HG03060 (cell line): ENCODE results near the gene LINGO3.

Experiments used
- ATAC-seq: cut with Tn5 transposase; IDR thresholded peaks from one replicate; pipeline ENCODE4 v1.9.1; 2021; ENCODE audit warnings: low read depth, moderate number of reproducible peaks; ENCODE audit not compliant: unreplicated experiment

The LINGO3 gene

DNA sequence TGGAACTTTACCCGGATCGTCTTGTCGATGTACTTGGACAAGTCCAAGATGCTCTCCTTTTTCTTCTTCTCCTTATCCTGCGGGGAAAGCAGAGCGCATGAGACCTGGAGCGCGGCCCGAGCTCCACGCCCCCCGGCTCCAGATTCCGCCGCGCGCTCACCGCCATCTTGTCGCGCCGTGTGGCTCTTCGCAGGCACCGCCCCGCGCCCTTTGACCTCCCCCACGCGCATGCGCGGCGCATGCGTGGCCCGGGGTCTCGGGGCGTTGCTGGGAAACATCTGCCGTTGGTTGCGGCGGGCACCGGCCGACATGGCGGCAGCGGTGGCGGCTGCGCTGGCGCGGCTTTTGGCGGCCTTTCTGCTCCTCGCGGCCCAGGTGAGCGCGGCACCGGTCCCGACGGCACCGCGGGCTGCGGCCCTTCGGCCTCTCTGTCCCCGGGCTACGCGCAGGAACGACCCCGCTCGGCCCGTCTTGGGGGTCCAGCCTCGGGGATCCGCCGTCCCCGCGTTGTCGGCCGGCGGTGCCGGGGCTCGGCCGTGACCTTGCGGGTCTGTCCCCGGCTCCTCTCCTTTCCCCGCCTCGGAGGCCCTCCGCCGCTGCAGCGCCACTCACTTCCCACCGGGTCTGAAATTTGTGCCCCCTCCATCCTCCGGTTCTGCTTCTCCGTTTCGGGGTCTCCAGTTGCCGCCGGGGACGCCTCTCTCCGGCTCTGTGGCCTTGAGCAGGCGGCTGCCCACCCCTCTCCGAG lies 20.6 kb upstream of the LINGO3 start, which contains the start of the genes LSM7 and SPPL2B:
Gene LSM7, minus strand, starts transcription at position 186 of the 748 bp plus-strand sequence. Its CDS starts 20 bp downstream, at position 166.
Gene SPPL2B, plus strand, starts transcription at position 284 of the 748 bp plus-strand sequence. Its CDS starts 26 bp downstream, at position 310.
- ATAC-seq, result no peak

DNA sequence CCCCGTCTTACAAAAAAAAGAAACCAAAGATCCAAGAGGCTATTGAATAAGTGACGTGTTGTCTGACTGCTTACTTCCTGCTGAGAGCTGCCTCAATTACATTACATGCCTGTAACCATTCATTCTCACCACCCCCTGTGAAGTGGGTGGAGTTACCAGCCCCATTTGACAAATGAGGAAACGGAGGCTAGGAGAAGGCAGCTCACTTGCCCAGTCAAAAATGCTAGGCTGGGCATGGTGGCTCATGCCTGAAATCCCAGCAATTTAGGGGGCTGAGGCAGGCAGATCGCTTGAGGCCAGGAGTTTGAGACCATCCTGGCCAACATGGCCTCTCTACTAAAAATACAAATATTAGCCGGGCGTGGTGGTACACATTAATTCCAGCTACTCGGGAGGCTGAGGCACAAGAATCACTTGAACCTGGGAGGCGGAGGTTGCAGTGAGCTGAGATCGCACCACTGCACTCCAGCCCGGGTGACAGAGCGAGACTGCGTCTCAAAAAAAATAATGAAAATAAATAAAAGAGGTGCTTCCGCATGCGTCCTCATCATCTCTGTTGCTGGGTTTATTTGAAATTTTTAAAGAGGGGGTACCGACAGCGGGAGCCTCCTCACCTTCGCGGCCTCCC lies 19.9 kb upstream of the LINGO3 start:
- no peak for ATAC-seq

DNA sequence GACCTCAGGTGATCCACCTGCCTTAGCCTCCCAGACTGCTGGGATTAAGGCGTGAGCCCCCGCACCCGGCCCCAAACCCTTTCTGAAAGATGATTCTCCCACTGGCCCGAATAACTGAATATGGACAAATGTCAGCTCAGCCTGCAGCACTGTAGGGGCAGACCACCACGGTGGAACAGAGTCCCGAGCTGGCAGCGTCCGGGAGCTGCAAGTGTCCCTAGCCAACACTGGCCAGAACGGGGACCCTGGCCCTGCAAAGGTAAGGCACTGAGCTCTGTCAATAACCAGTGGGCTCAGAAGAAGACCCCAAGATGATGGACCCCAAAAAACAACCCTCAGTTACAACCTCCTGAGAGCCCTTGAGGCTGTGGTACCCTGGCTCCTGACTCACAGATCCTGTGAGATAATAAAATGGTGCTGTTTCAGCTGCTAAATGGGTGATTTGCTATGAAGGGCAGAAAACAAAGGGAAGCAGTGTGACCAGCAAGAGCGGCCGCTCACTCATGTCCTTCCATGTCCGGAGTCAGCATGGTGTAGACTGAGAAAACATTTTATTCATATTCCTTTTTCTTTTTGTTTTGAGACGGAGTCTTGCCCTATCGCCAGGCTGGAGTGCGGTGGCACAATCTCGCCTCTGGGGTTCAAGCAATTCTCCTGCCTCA lies 18.9 kb upstream of the LINGO3 start:
- ATAC-seq, result no peak

DNA sequence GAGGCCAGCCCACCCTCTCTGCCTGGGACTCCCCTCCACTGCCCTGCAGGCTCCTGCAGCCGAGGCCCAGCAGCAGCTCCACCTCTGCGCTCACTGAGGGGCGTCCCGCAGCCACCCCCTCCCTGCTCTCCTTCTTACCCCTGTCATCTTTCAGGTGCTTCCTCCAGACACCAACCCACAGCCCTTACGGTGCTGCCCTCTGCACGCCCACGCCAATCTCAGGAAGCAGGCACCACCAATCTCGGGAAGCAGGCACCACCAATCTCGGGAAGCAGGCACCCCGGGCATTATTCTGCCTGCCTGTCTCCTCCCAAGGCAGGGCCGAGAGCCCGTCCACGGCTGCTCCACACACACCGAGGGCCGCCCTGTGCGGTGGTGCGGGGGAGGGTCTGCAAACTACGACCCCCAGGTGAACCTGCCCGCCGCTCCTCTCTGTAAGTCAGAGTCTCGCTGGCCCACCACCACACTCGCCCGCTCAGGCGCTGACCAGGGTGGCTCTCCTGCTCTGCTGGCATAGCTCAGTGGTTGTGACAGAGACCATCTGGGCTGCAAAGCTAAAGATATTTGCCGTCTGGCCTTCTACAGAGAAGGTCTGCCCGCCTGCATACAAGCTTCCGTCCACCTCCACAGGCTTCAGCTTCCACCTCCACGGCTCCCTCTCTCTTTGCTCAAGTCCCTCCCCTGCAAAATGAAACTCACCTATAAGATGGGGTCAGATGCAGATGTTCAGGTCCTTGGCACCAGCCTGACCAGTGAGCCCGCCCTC lies 17.5 kb upstream of the LINGO3 start:
- no peak for ATAC-seq

- no peak for ATAC-seq
Observed at GRCh38 chr19:2324220-2324948, 16.4 kb upstream of the LINGO3 start.

GRCh38 chr19:2323707-2324106 lies 15.8 kb upstream of the LINGO3 start:
- no peak for ATAC-seq

- no peak for ATAC-seq
Observed at GRCh38 chr19:2321565-2322283, 13.8 kb upstream of the LINGO3 start.

GRCh38 chr19:2320939-2321338 lies 13.0 kb upstream of the LINGO3 start:
- ATAC-seq, result no peak

GRCh38 chr19:2320049-2320448 lies 12.1 kb upstream of the LINGO3 start:
- no peak for ATAC-seq

GRCh38 chr19:2319551-2319950 lies 11.6 kb upstream of the LINGO3 start:
- no peak for ATAC-seq

- ATAC-seq, result no peak
Observed at GRCh38 chr19:2318923-2319322, 11.0 kb upstream of the LINGO3 start.

DNA sequence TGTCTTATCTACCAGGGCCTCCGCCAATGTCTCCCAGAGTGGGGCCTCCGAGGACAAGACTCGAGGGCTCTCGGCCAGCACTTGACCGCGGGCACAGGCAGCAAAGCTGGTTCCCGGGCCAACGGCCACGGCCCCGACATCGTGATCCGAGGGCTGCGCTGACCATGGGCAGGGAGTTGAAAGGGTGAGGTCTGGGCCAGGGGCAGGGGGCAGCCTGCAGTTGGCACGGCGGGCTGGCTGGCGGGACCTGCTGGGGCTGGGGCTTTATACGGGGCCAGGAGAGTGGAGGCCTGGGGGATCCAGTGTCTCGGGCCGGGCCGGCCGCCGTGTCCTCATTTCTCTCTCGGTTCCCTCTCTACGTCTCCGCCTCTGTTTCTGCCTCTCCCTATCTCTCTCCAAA lies 9.8 kb upstream of the LINGO3 start:
- ATAC-seq, result no peak

- ATAC-seq, result no peak
Observed at GRCh38 chr19:2317300-2317699, 9.3 kb upstream of the LINGO3 start.

DNA sequence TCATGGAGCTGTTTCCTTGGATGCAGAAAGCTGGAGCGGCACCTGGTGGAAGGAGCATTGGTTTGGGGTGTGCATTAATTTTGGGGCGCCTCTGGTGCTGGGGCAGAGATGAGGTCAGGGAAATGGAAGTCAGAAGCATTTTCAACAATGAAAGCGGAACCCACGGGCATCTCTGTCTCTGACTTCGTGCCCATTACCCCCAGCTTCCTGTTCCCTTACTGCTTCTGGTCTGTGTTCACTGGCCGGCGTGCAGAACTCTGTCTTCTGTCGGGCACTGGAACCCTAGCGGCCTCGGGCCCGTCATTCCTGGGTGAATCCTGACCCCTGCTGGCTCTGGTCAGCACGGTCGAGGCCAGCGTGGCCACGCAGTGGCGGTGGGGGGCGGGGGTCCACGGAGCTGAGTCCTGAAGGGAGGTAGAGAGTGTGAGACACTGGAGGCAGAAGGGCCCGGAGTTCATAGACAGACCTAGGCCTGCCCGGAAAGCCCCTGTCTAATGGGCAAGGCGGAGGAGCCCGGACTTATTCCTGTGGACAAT lies 7.9 kb upstream of the LINGO3 start:
- no peak for ATAC-seq

DNA sequence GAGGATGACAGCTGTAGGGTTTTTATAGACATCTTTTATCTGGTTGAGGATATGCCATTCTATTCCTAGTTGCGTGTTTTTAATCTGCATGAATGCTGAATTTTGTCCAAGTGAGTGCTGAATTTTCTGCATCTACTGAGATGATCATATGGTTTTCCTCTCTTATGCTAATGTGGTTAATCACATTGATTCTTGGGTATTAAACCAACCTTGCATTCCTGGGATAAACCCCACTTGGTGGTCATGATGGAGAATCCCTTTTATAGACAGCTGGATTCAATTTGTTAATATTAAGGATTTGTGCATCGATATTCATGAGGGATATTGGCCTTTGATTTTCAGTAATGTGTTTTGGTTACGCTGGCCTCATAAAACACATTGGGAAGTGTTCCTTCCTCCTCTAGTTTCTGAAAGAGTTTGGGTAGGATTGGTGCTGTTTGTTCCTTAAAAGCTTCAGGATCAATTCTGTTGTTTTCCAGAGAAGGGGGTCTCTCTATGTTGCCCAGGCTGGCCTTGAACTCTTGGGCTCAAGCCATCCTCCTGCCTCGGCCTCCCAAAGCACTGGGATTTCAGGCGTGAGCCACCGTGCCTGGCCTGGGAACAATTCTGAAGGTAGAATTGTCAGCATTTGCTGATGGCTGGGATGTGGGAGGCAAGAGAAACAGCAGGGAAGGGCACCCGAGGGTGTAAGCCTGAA lies 7.3 kb upstream of the LINGO3 start:
- no peak for ATAC-seq

DNA sequence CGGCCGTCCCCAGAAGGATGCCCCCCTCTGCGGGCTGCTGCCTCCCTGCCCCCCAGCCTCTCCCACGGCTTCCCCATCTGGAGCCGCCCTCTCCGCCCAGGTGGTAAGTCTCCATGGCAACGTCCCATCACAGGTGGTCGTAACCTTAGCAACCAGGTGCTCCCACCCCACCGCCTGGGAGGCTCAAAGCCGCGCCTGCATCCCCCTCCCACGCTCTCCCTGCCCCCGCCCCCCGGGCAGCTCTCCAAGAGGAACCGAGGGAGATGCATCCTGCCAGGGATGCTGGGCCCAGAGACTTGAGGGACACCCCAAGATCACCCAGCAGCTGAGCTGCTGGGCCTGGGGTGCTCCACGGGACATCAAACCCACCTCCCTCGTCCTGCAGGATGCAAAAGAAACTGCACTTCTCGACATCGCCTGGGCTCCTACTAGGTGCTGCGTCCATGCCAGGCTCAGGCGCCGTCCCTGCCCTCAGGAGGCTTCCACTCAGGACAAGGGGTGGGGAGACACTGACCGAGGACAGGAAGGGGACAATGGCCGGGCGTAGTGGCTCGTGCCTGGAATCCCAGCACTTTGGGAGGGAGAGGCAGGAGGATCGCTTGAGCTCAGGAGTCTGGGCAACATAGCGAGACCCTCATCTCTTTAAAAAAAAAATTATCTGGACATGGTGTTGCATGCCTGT lies 5.0 kb upstream of the LINGO3 start:
- ATAC-seq, result no peak

- ATAC-seq, result no peak
Observed at GRCh38 chr19:2311093-2311492, 3.1 kb upstream of the LINGO3 start.

DNA sequence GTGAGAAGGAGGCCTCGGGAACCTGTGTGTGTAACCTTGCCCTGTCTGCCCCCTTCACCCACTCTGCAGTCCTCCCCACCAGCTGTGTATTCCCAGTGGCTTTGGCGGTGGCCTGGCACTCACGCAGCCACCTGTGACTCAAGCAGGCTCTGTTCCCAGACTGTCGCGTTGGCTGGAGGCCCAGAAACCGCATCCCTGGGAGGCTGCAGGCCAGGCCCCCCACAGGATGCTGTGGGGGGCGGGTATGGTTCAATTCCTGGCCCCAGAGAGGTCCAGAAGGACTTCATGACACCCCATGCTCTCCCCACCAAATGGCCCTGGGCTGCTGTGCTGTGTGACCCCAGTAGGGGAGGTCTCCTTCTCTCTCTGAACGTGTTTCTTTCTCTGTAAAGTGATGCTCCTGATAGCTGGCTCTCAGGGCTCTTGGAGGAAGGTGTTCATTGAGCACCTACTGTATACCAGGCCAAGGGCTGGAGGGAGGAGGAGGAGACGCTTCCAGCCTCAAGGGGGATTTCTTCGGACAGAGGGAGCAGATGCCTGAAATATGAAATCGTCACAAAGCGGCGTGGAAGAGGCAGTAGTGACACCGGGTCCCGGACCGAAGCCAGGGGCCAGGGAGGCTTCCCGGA lies 1.9 kb upstream of the LINGO3 start:
- no peak for ATAC-seq
